Measurements from ENCODE around the gene USP4. TPM values are rescaled to one million over a fixed set of nuclear protein-coding genes. Genes with fewer than 3 reads are reported as not detected.

The USP4 gene
- total RNA-seq, 1 donor from 2014 or later, result 11.8 TPM

GRCh38 chr3:49298511-49298910 lies 41.3 kb downstream of the USP4 start:
- DNase-seq (ENCODE audit: low read depth), result no peak

DNA sequence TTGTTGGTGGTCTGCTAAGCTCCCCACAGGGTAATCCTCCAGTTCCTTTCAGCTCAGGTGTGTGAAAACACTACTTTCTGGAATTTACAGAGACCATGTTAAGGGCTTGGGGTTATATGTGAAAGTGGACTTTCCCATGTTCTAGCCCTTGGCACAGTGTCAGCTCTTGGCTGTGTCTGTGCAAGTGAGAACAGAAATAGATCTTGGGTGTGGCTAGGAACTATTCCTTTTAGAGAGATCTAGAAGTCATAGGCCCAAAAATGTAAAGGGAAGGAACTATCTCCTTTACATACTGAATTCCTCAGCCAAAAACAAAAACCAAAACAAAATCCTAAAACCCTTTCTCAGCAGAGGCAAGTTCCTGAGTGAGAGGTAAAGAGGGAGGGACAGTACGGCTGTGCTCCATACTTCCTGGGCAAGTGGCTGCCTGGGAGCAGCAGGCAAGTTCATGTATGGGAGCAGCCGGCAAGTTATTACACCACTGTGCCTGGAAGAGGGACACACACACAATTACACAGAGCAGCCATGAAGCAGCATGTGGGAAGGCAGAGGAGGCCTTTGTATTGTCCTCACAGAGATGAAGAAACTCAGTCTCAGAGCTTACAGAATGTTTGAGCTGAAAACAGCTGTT lies 43.0 kb downstream of the USP4 start:
- DNase-seq (ENCODE audit: low read depth), result peak; percentile 75

DNA sequence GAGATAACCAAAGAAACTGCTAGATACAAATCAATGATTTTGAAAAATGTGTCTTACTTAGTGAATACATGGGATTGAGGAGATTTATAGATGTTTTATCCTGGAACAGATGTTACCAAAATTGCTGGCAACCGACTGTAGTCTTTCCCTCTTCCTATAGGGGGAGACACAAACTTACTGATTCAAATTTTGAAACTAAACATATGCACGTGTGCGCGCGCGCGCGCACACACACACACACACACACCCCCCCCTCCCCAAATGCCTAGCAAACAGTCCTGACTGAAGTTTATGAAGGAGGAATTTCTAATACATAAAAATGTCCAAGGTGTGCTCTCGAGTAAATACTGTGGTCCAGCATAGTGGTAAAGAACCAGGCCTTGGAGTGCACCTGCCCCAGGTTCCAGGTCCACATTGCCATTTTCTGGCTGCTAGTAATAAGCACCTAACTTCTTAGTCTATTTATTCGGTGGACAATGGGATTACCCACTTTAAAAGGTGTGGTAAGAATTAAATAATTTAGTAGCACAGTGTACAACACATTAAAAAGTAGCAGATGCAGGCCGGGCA lies 44.3 kb downstream of the USP4 start:
- peak; percentile 45 for DNase-seq (ENCODE audit: low read depth)

GRCh38 chr3:49294343-49294742 lies 45.5 kb downstream of the USP4 start:
- DNase-seq (ENCODE audit: low read depth), result no peak

- no peak for DNase-seq (ENCODE audit: low read depth)
Measured at GRCh38 chr3:49283997-49284396, 55.9 kb downstream of the USP4 start.

DNA sequence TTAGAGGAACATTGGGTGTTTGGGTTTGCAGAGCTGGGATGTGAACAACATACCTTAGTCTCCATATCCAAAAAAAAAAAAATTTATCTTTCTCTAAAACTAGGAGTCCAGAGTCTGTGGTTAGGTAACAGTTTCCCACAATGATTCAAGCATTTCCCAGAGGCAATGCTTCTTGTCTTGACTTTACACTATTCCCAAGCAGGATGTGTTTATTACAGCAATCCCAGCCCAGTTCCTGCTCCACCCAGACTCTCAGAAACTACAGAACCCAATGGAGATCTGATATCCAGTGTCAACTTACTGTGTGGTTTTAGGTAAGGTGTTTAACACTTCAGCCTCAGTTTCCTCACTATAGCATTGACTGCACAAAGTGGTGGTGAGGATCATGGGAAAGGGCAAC lies 60.5 kb downstream of the USP4 start:
- no peak for DNase-seq (ENCODE audit: low read depth)

DNA sequence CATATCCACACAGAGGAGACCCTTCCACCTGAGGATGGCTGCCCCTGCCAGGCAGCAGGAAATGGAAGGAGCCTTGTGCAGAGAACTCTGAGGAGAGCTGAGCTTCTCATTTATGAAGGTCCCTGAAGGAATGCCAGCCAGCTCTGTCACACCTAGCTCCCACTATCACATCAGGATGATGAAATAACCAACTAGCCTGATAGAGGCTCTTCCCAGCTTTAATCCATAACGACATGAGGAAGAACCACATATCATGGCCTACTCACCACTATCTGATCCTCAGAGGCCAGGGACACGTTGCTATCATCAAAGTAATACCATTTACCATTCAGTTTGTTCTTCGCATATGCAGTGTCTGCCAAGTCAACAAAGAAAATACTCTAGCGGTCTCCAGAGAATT lies 61.3 kb downstream of the USP4 start:
- no peak for DNase-seq (ENCODE audit: low read depth)

DNA sequence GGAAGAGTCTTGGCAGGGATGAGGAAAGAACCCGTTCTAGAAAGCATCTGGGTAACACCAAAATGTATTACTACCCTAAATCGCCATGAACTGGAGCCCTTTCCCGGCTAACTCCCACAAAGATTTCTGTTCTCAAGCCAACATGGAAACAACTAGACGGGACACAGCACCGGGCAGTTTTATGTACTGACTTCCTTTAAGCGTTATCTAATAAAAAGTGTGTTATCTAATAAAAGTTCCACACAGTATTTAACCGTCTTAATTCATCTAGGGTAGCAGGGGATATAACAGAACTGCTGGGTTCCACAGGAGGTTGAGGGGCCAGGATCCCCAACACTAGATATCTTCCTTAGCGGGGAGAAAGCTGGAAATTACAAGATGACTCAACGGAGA lies 62.5 kb downstream of the USP4 start:
- no peak for DNase-seq (ENCODE audit: low read depth)

- DNase-seq (ENCODE audit: low read depth), result peak; percentile 88
Measured at GRCh38 chr3:49276475-49277382, 63.1 kb downstream of the USP4 start, which contains the start of gene C3orf62. Gene C3orf62 (minus strand): TSS chr3:49277232. CDS start chr3:49276872, 360 bp downstream.

DNA sequence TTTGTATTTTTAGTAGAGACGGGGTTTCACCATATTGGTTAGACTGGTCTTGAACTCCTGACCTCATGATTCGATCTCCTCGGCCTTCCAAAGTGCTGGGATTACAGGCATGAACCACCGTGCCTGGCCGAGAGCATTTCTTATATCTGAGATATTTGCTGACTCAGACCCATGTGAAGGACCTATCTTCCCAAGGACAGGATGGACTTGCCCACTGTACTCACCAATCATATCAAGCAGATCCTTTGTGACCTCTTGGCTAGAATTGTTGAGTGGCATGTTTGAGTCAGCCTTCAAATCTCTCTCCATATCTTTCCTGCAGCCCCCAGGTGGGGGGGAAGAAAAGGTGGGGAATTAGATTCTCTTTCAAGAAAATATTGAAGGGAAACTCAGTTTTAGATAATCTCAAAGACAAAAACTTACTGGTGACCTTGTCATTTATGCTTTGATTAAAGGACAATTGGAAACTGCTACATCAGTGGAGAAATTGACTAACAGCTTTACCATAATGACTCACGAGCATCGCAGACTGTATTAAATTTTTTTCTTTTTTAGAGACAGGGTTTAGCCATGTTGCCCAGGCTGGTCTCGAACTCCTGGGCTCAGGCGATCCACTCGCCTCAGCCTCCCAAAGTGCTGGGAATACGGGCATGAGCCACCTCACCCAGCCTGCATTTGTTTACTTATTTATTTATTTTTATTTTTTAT lies 65.9 kb downstream of the USP4 start:
- DNase-seq (ENCODE audit: low read depth), result no peak

- DNase-seq (ENCODE audit: low read depth), result no peak
Measured at GRCh38 chr3:49271047-49271446, 68.8 kb downstream of the USP4 start.

- no peak for DNase-seq (ENCODE audit: low read depth)
Measured at GRCh38 chr3:49270156-49270500, 69.7 kb downstream of the USP4 start.

DNA sequence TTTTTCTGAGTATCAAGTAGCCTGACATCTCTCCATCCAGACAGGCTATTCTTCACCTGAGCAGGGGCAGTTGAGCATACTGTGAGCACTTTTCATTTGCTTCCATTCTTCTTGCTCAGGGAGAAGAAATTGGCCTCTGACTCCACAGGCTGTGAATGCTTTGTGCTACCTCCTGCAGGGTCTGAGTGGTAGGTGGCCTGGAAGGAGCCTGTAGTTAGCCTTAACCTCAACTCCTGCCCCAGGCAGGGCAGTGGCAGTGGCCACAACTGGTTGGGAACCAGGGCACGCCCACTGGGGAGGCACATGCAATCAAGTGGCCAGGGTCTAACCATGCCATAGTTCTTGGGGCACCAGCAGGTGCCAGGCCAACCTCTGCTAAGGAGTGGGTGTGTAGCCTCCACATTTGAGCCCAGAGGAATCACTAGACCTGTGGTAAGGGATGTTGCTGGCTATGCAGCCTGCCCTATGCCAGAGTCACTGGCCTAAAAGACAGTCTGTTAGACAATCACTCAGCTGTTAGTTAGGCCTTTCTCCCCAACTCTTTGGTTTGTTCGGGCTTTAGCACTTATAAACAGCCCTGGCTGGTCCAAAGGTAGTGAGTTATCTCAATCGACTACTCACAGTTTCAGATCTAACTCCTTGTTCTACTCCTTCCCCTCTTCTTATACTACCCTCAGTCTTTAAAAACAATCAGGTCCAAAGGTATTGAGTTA lies 70.3 kb downstream of the USP4 start:
- peak; percentile 71 for DNase-seq (ENCODE audit: low read depth)

DNA sequence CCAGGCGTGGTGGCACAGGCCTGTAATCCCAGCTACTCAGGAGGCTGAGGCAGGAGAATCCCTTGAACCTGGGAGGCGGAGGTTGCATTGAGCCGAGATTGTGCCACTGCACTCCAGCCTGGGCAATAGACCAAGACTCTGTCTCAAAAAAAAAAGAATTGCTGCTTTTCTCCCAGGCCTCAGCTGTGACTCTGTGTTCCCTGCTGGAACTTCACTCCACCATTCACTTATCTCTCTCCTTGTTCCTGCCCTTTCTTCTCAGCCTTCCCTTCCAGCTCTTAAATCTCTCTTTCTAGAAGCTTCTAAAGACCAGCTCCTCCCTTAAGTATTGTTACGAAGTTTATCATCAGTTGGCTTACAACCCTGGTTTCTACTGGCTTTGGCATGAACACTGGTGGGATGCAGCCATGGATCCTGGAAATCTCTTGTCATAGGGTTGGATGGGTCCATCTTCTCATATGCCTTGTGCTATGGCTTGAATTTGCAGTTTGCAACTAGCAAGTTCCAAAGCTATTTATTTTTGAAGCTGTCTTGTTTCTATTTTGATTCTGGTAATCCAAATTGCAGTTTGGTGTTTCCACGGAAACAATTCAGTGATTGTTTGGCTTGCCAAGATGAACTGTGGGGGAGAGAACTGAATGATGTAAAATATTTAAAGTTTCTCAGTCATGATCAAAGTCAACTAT lies 73.3 kb downstream of the USP4 start:
- peak; percentile 11 for DNase-seq (ENCODE audit: low read depth)

- DNase-seq (ENCODE audit: low read depth), result no peak
Measured at GRCh38 chr3:49265661-49266386, 74.0 kb downstream of the USP4 start.

DNA sequence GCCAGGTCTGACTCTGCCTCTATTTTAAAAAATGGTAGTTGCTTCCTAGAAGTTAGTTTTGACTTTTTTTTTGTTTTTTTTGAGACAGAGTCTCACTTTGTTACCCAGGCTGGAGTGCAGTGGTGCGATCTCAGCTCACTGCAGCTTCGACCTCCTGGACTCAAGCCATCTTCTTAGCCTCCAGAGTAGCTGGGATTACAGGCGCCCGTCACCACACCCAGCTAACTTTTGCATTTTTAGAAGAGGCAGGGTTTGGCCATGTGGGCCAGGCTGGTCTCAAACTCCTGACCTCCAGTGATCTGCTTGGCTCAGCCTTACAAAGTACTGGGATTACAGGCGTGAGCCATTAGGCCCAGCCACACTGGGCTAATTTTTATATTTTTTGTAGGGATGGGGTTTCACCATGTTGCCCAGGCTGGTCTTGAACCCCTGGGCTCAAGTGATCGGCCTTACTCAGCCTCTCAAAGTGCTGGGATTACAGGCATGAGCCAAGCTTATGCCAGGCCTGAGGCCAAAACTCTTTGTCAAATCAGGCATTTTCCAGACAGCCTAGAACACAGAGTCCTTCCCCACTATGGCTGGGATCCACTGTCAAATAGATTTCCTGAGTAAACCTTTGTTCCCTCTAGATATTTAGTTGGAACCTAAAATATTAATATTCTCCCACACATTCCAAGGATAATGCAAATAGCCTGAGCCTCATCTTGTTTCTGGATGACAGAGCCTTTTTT lies 76.5 kb downstream of the USP4 start:
- DNase-seq (ENCODE audit: low read depth), result no peak

GRCh38 chr3:49260806-49261324 lies 79.0 kb downstream of the USP4 start:
- DNase-seq (ENCODE audit: low read depth), result no peak

DNA sequence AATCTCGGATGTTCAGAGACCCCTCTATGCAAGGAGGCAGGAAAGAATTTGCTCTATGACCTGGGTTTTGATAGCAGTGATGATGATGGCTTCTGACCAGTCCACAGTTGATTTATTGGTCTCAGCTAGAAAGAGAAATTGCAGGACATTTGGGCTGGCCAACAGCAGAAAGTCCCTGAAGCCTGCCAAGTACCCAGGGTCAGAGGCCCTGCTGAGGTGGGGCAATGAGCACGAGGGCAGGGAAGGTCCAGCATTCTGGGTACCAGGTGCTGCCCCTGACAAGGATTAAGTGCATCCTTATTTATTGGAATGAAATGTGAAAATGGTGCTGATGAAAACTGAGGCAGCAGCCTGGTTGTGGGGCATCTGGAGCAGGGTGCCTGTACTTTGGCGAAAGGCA lies 82.7 kb downstream of the USP4 start:
- DNase-seq (ENCODE audit: low read depth), result no peak
